Renal cortex interstitium (tissue), 15 donors: ENCODE measurements around the gene PABPC1L2B. TPM values are rescaled to one million over a fixed set of nuclear protein-coding genes. Genes with fewer than 3 reads are reported as not detected.
"Not testable (repeated sequence)": the region's sequence is repeated elsewhere in the genome, so short reads cannot be mapped to it uniquely, and the experiment has no call there.

ENCODE experiments used
- DNase-seq, 11 donors: peaks; one replicate each; pipeline ENCODE4 v3.0.0-alpha.2; 2013; ENCODE audit warnings: low read depth in 9 of 11, low spot score in 4 of 11; ENCODE audit errors: extremely low read depth in 1 of 11
- long read RNA-seq, 16 experiments: transcript quantifications; one replicate each; lab custom pipeline, GENCODE V29; 2026
- polyA plus RNA-seq, 3 donors: library from polyadenylated mRNA; unstranded; fragments of 120-200 nt; gene quantifications; one replicate each; pipeline ENCODE4 v1.2.1, GENCODE V29; 2013; ENCODE audit not compliant: insufficient read length in 3 of 3

The PABPC1L2B gene
- polyA plus RNA-seq: under 1 TPM in 1 of 3 donors, not detected in 2; 0.06 TPM
- long read RNA-seq, donor 1: 0 reads
- long read RNA-seq, donor 2: 0 reads
- long read RNA-seq, donor 3: 0 reads
- long read RNA-seq, donor 4: 0 reads
- long read RNA-seq, donor 5: 0 reads
- long read RNA-seq, donor 6: 0 reads
- long read RNA-seq, donor 7, partial matches to known transcripts: 0 of 1 reads
- long read RNA-seq, donor 7, other reads (novel, unspliced or antisense): 0 of 1 reads
- long read RNA-seq, donor 8: 0 reads
- long read RNA-seq, donor 9: 0 reads
- long read RNA-seq, donor 10: 0 reads
- long read RNA-seq, donor 11: 0 reads
- long read RNA-seq, donor 12: 0 reads
- long read RNA-seq, donor 13: 0 reads
- long read RNA-seq, donor 14: 0 reads
- long read RNA-seq, donor 15: 0 reads
- long read RNA-seq, donor 16: 0 reads

GRCh38 chrX:73002733-73003132 lies at the start of gene PABPC1L2B:
Gene PABPC1L2B, plus strand, starts transcription at chrX:73002939. Its CDS starts 704 bp downstream, at chrX:73003643.
- DNase-seq: not testable (repeated sequence)

GRCh38 chrX:72959971-72960370 lies 42.8 kb upstream of the PABPC1L2B start:
- not testable (repeated sequence) for DNase-seq

GRCh38 chrX:72971859-72972258 lies 30.9 kb upstream of the PABPC1L2B start:
- DNase-seq: not testable (repeated sequence)

GRCh38 chrX:72974885-72975284 lies 27.9 kb upstream of the PABPC1L2B start:
- DNase-seq: not testable (repeated sequence)

GRCh38 chrX:72980894-72981469 lies 21.8 kb upstream of the PABPC1L2B start:
- not testable (repeated sequence) for DNase-seq

GRCh38 chrX:73004032-73004431 lies 1.3 kb downstream of the PABPC1L2B start:
- not testable (repeated sequence) for DNase-seq

- no peak for DNase-seq
Observed at GRCh38 chrX:73021361-73022092, 18.8 kb downstream of the PABPC1L2B start.

- DNase-seq: not testable (repeated sequence)
Observed at GRCh38 chrX:73022093-73022445, 19.3 kb downstream of the PABPC1L2B start.

GRCh38 chrX:73028876-73029275 lies 26.1 kb downstream of the PABPC1L2B start:
- DNase-seq: no peak

Other genes with a start within 250 kb of the PABPC1L2B start
- gene DMRTC1B, start 226.0 kb upstream of the PABPC1L2B start, polyA plus RNA-seq: 1 to 10 TPM; 4.0 to 4.8 (median 4.6) TPM
- gene FAM236B, start 220.3 kb upstream of the PABPC1L2B start, polyA plus RNA-seq: not detected
- gene FAM236D, start 194.7 kb upstream of the PABPC1L2B start, polyA plus RNA-seq: not detected
- not detected for gene FAM236C, start 90.3 kb upstream of the PABPC1L2B start, polyA plus RNA-seq
- under 1 TPM in 2 of 3 donors, not detected in 1; 0.45 to 0.80 TPM for gene FAM236A, start 64.7 kb upstream of the PABPC1L2B start, polyA plus RNA-seq
- under 1 TPM; 0.30 to 0.57 (median 0.34) TPM for gene DMRTC1, start 59.1 kb upstream of the PABPC1L2B start, polyA plus RNA-seq
- gene PABPC1L2A, start 76.6 kb downstream of the PABPC1L2B start, polyA plus RNA-seq: not detected
- 1 to 10 TPM; 2.8 to 4.7 (median 3.8) TPM for gene NAP1L2, start 211.9 kb downstream of the PABPC1L2B start, polyA plus RNA-seq